Spleen (tissue), 11 donors: Measurements from ENCODE around the gene COL4A2. TPM values are rescaled to one million over a fixed set of nuclear protein-coding genes. Genes with fewer than 3 reads are reported as not detected.

Source experiments
- DNase-seq: peaks from one replicate; pipeline ENCODE4 v3.0.0-alpha.2; 2020
- H3K27ac ChIP-seq, 8 donors: fragments of 200-600 bp; sonication (generic) in 7 of 8; 1 replicate in 4 of 8; 2 replicates in 4 of 8; pipeline versions ENCODE4 v1.5.0 to v1.8.0; 2016 to 2021; ENCODE audit warnings: inconsistent platforms in 4 of 8, mild to moderate bottlenecking in 4 of 8, moderate library complexity in 1 of 8
- H3K27me3 ChIP-seq, 7 donors: fragments of 200-600 bp; sonication (generic) in 6 of 7; replicated peaks in 1 of 7; 1 replicate in 4 of 7; 2 replicates in 3 of 7; pipeline versions ENCODE4 v1.5.0 to v1.8.0; 2016 to 2021; ENCODE audit warnings: inconsistent platforms in 3 of 7, mild to moderate bottlenecking in 1 of 7
- H3K36me3 ChIP-seq, 6 donors: fragments of 200-600 bp; sonication (generic) in 5 of 6; 1 replicate in 4 of 6; 2 replicates in 2 of 6; pipeline versions ENCODE4 v1.5.0 to v1.8.0; 2016 to 2021; ENCODE audit warnings: inconsistent platforms in 2 of 6
- H3K4me1 ChIP-seq, 6 donors: fragments of 200-600 bp; sonication (generic) in 5 of 6; 1 replicate in 3 of 6; 2 replicates in 3 of 6; pipeline versions ENCODE4 v1.5.0 to v1.8.0; 2016 to 2021; ENCODE audit warnings: inconsistent platforms in 3 of 6
- H3K4me3 ChIP-seq, 8 donors: fragments of 200-600 bp; sonication (generic) in 7 of 8; 1 replicate in 4 of 8; 2 replicates in 4 of 8; pipeline versions ENCODE4 v1.5.0 to v1.8.0; 2016 to 2021; ENCODE audit warnings: inconsistent platforms in 4 of 8, mild to moderate bottlenecking in 4 of 8, moderate library complexity in 2 of 8
- H3K9me3 ChIP-seq, 8 donors: fragments of 200-600 bp; sonication (generic) in 7 of 8; 1 replicate in 4 of 8; 2 replicates in 4 of 8; pipeline versions ENCODE4 v1.5.0 to v1.8.0; 2016 to 2021; ENCODE audit warnings: inconsistent platforms in 4 of 8
- CTCF ChIP-seq, 11 experiments: fragments of 200-600 bp in 7 of 11; fragments of 450-650 bp in 4 of 11; sonication (generic) in 4 of 11; IDR thresholded peaks in 8 of 11; conservative IDR thresholded peaks in 3 of 11; 1 replicate in 7 of 11; 2 replicates in 4 of 11; pipeline versions ENCODE4 v1.4.0 to v1.8.0; 2016 to 2021; ENCODE audit warnings: antibody characterized with exemption in 11 of 11, inconsistent platforms in 4 of 11, mild to moderate bottlenecking in 1 of 11
- POLR2A ChIP-seq, 3 donors: fragments of 450-650 bp; IDR thresholded peaks; one replicate each; pipeline ENCODE4 v1.5.1; 2017; ENCODE audit warnings: antibody characterized with exemption in 3 of 3, mild to moderate bottlenecking in 1 of 3
- POLR2AphosphoS5 ChIP-seq, 3 donors: sonication (generic); formaldehyde crosslinking; IDR thresholded peaks; one replicate each; pipeline ENCODE4 v1.5.1; 2017; ENCODE audit warnings: antibody characterized with exemption in 3 of 3
- WGBS, 5 donors: extraction: QIAGEN DNeasy Blood & Tissue Kit in 3 of 5; methylation state at CpG; one replicate each; pipeline versions ENCODE4 v1.1.5 to v1.1.7; 2013 to 2018; 5-methylcytosine and 5-hydroxymethylcytosine counted together
- intact Hi-C: fragments of 100-400 bp; cut with DNase I; formaldehyde crosslinking; loops from one replicate; pipeline ENCODE4 v1.15.0; 2023; ENCODE audit warnings: low total_unique reads
- polyA plus RNA-seq, 3 donors: library from polyadenylated mRNA; stranded (reverse); fragments of 200-250 nt; gene quantifications; one replicate each; pipeline ENCODE4 v1.2.1, GENCODE V29; 2013
- total RNA-seq, 7 donors: library from RNA; depleted of rRNA in 3 of 7; stranded (reverse); fragments of >200 nt in 3 of 7; fragmentation: NEBNext Ultra II Directional in 4 of 7; extraction: Animal tissue kit (Norgen Biotek cat#: 25700) in 4 of 7; gene quantifications; one replicate each; pipeline versions ENCODE4 v1.1.0 to v1.2.1, GENCODE V29; 2016 to 2021
- donor health status: healthy with polysubstance abuse.
- donor health status: DM: no; HTN: no; CAD: no; lungs with moderate emphysema.
- donor health status: DM: no; HTN: no; CAD: no.
- donor health status: Bipolar disorder and iron deficiency.
- donor health status: healthy.
- donor health status: DM: no; HTN: no; CAD: no.
- donor health status: DM: yes; HTN: yes; CAD: no.

COL4A2 gene
- total and polyA plus RNA-seq, 10 donors: 52.6 to 712 (median 337) TPM

- no peaks in the 10 kb centered on the region for H3K9me3 ChIP-seq
- H3K27me3 ChIP-seq: peaks cover 0 to 67% (median 24%) of the 10 kb centered on the region in 7 donors
- no peak for DNase-seq
- peak overlapping the region in 7 of 8 donors; percentile 14 to 87 (median 84) for H3K27ac ChIP-seq
- no peaks in the 10 kb centered on the region for H3K36me3 ChIP-seq
- peak overlapping the region in 5 of 8 donors; percentile 46 to 73 (median 51) for H3K4me3 ChIP-seq
- peaks cover 0 to 49% (median 11%) of the 10 kb centered on the region in 6 donors for H3K4me1 ChIP-seq
- 54 to 73% (median 66%) methylated on average over 7 of the region's 7 CpGs for WGBS, 5 donors
- TF ChIP-seq POLR2A (IDR thresholded peaks at IDR 0.05) (no peak), CTCF (IDR thresholded peaks at IDR 0.05 in 8 of 11, conservative IDR thresholded peaks at IDR 0.05 in 3 of 11) (no peak), POLR2AphosphoS5 (IDR thresholded peaks at IDR 0.05) (no peak)
- intact Hi-C loops: loop anchor here (10.0 kb wide), 1 partner anchor 111 kb away; no protein-coding TSS in a partner anchor
Observed at GRCh38 chr13:110303644-110304043, 3.4 kb upstream of the COL4A2 start.

GRCh38 chr13:110304256-110304655 lies 2.8 kb upstream of the COL4A2 start:
- H3K27me3 ChIP-seq: peaks cover 0 to 67% (median 27%) of the 10 kb centered on the region in 7 donors
- no peak for DNase-seq
- peak overlapping the region in 6 of 8 donors; percentile 36 to 87 (median 85) for H3K27ac ChIP-seq
- TF ChIP-seq POLR2AphosphoS5 (IDR thresholded peaks at IDR 0.05) (peak in 1 of 3 donors; percentile 64), POLR2A (IDR thresholded peaks at IDR 0.05) (no peak)
- H3K4me3 ChIP-seq: peak overlapping the region in 7 of 8 donors; percentile 46 to 73 (median 51)
- H3K36me3 ChIP-seq: no peaks in the 10 kb centered on the region
- peaks cover 0 to 49% (median 12%) of the 10 kb centered on the region in 6 donors for H3K4me1 ChIP-seq
- WGBS, 5 donors: 55 to 69% (median 62%) methylated on average over 4 of the region's 4 CpGs
- intact Hi-C loops: loop anchor here (10.0 kb wide), 1 partner anchor 111 kb away; no protein-coding TSS in a partner anchor
- no peaks in the 10 kb centered on the region for H3K9me3 ChIP-seq

GRCh38 chr13:110305001-110305400 lies 2.1 kb upstream of the COL4A2 start:
- TF ChIP-seq POLR2AphosphoS5 (IDR thresholded peaks at IDR 0.05) (no peak), POLR2A (IDR thresholded peaks at IDR 0.05) (no peak), CTCF (IDR thresholded peaks at IDR 0.05 in 8 of 11, conservative IDR thresholded peaks at IDR 0.05 in 3 of 11) (no peak)
- WGBS, 5 donors: 44 to 55% (median 52%) methylated on average over 4 of the region's 4 CpGs
- Histone ChIP-seq H3K4me1 (peaks cover 0 to 45% (median 13%) of the 10 kb centered on the region in 6 donors), H3K9me3 (no peaks in the 10 kb centered on the region), H3K27ac (peak overlapping the region in 6 of 8 donors; percentile 81 to 87 (median 86)), H3K27me3 (peaks cover 0 to 71% (median 27%) of the 10 kb centered on the region in 7 donors), H3K36me3 (no peaks in the 10 kb centered on the region), H3K4me3 (peak overlapping the region in 7 of 8 donors; percentile 46 to 73 (median 51))
- DNase-seq: no peak
- intact Hi-C loops: loop anchor here (10.0 kb wide), 1 partner anchor 110 kb away; no protein-coding TSS in a partner anchor

GRCh38 chr13:110305544-110305943 lies 1.5 kb upstream of the COL4A2 start:
- Histone ChIP-seq H3K4me3 (peak overlapping the region; percentile 46 to 73 (median 52)), H3K27ac (peak overlapping the region in 7 of 8 donors; percentile 81 to 87 (median 86)), H3K9me3 (no peaks in the 10 kb centered on the region), H3K4me1 (peaks cover 0 to 47% (median 11%) of the 10 kb centered on the region in 6 donors), H3K27me3 (peaks cover 0 to 77% (median 27%) of the 10 kb centered on the region in 7 donors), H3K36me3 (no peaks in the 10 kb centered on the region)
- DNase-seq: no peak
- 36 to 48% (median 41%) methylated on average over 2 of the region's 2 CpGs for WGBS, 5 donors
- TF ChIP-seq POLR2A (IDR thresholded peaks at IDR 0.05) (no peak), CTCF (IDR thresholded peaks at IDR 0.05 in 8 of 11, conservative IDR thresholded peaks at IDR 0.05 in 3 of 11) (no peak), POLR2AphosphoS5 (IDR thresholded peaks at IDR 0.05) (no peak)
- intact Hi-C loops: loop anchor here (10.0 kb wide), 1 partner anchor 109 kb away; no protein-coding TSS in a partner anchor
